Adipose tissue (tissue), 3 donors: ENCODE measurements around the gene IFNW1. TPM values are rescaled to one million over a fixed set of nuclear protein-coding genes. Genes with fewer than 3 reads are reported as not detected.
"Not testable (repeated sequence)": the region's sequence is repeated elsewhere in the genome, so short reads cannot be mapped to it uniquely, and the experiment has no call there.

Experiments
- H3K27ac ChIP-seq: one replicate; pipeline ENCODE4 v1.5.1; 2013; ENCODE audit warnings: low read depth, low read length
- WGBS, 3 donors: extraction: QIAGEN DNeasy Blood & Tissue Kit; methylation state at CpG; one replicate each; pipeline ENCODE4 v1.1.7; 2013; 5-methylcytosine and 5-hydroxymethylcytosine counted together
- polyA plus RNA-seq, 3 donors: library from polyadenylated mRNA; stranded (reverse); fragments of 200-250 nt; gene quantifications; one replicate each; pipeline ENCODE4 v1.2.3, GENCODE V29; 2013
- donor health status: healthy with polysubstance abuse.
- donor health status: Bipolar disorder and iron deficiency.
- donor health status: healthy.

IFNW1 gene
- polyA plus RNA-seq = not detected

- 20 to 43% (median 41%) methylated on average over 1 of the region's 1 CpG for WGBS, 3 donors
- H3K27ac ChIP-seq = no peak within 1 kb of the TSS
These were observed at the start of gene IFNW1 for GRCh38 chr9:21141427-21141882. IFNW1 (minus strand) TSS chr9:21141832; CDS start chr9:21141570, 262 bp downstream.

- H3K27ac ChIP-seq = not testable (repeated sequence)
- 67 to 92% (median 89%) methylated on average over 2 to 3 of the region's 3 CpGs for WGBS, 3 donors
These were observed 45.9 kb upstream of the IFNW1 start, which contains the start of gene IFNA4 for GRCh38 chr9:21187487-21187886. IFNA4 (minus strand) TSS chr9:21187587; CDS start chr9:21187531, 56 bp downstream.

GRCh38 chr9:21182810-21183736 lies 41.4 kb upstream of the IFNW1 start:
- not testable (repeated sequence) for H3K27ac ChIP-seq
- WGBS, 3 donors = 33 to 42% (median 36%) methylated on average over 4 of the region's 4 CpGs

GRCh38 chr9:21174671-21175070 lies 33.0 kb upstream of the IFNW1 start:
- no peak overlapping the region for H3K27ac ChIP-seq
- 78 to 92% (median 88%) methylated on average over 2 of the region's 2 CpGs for WGBS, 3 donors

GRCh38 chr9:21172156-21172555 lies 30.5 kb upstream of the IFNW1 start:
- 77 to 81% (median 79%) methylated on average over 3 of the region's 3 CpGs for WGBS, 3 donors

GRCh38 chr9:21171351-21171750 lies 29.7 kb upstream of the IFNW1 start:
- H3K27ac ChIP-seq = no peak overlapping the region
- WGBS, 3 donors = 71 to 93% (median 87%) methylated on average over 1 of the region's 1 CpG

More at GRCh38 chr9:21172156-21172555, 30.5 kb upstream of the IFNW1 start:
- H3K27ac ChIP-seq = no peak overlapping the region

- H3K27ac ChIP-seq = not testable (repeated sequence)
- WGBS, 3 donors = 51 to 95% (median 89%) methylated on average over 2 of the region's 2 CpGs
These were observed 24.9 kb upstream of the IFNW1 start, which contains the start of gene IFNA21 for GRCh38 chr9:21166560-21166959. IFNA21 (minus strand) TSS chr9:21166660; CDS start chr9:21166612, 48 bp downstream.

- no peak overlapping the region for H3K27ac ChIP-seq
- 73 to 95% (median 91%) methylated on average over 1 of the region's 1 CpG for WGBS, 3 donors
These were observed 23.9 kb upstream of the IFNW1 start for GRCh38 chr9:21165516-21165915.

GRCh38 chr9:21160178-21160577 lies 18.5 kb upstream of the IFNW1 start:
- H3K27ac ChIP-seq = no peak overlapping the region
- 0 to 8% (median 6%) methylated on average over 1 of the region's 1 CpG for WGBS, 3 donors

- H3K27ac ChIP-seq = no peak overlapping the region
- 66 to 81% (median 72%) methylated on average over 2 of the region's 2 CpGs for WGBS, 3 donors
These were observed 13.9 kb upstream of the IFNW1 start for GRCh38 chr9:21155501-21155900.

GRCh38 chr9:21154018-21154608 lies 12.5 kb upstream of the IFNW1 start:
- 1 to 10% (median 7%) methylated on average over 3 of the region's 3 CpGs for WGBS, 3 donors
- H3K27ac ChIP-seq = no peak overlapping the region

- H3K27ac ChIP-seq = no peak overlapping the region
- 16 to 33% (median 24%) methylated on average over 3 of the region's 3 CpGs for WGBS, 3 donors
These were observed 11.8 kb upstream of the IFNW1 start for GRCh38 chr9:21153336-21154017.

GRCh38 chr9:21144603-21145002 lies 3.0 kb upstream of the IFNW1 start:
- WGBS, 3 donors = 42 to 52% (median 52%) methylated on average over 1 of the region's 1 CpG
- H3K27ac ChIP-seq = no peak overlapping the region

GRCh38 chr9:21137020-21137419 lies 4.6 kb downstream of the IFNW1 start:
- no peak overlapping the region for H3K27ac ChIP-seq
- WGBS, 3 donors = 46 to 97% (median 95%) methylated on average over 1 of the region's 1 CpG

- no peak overlapping the region for H3K27ac ChIP-seq
- 63 to 79% (median 64%) methylated on average over 3 of the region's 3 CpGs for WGBS, 3 donors
These were observed 5.9 kb downstream of the IFNW1 start for GRCh38 chr9:21135736-21136135.

- not testable (repeated sequence) for H3K27ac ChIP-seq
These were observed 13.4 kb downstream of the IFNW1 start for GRCh38 chr9:21128186-21128585.

GRCh38 chr9:21121595-21122251 lies 19.9 kb downstream of the IFNW1 start:
- 80 to 92% (median 83%) methylated on average over 4 of the region's 4 CpGs for WGBS, 3 donors
- no peak overlapping the region for H3K27ac ChIP-seq

GRCh38 chr9:21121079-21121478 lies 20.6 kb downstream of the IFNW1 start:
- 87 to 95% (median 92%) methylated on average over 2 of the region's 2 CpGs for WGBS, 3 donors
- H3K27ac ChIP-seq = no peak overlapping the region
